A549 (cell line): ENCODE measurements around the gene GRIK4. TPM values are rescaled to one million over a fixed set of nuclear protein-coding genes. Genes with fewer than 3 reads are reported as not detected.

Source experiments
- ATAC-seq, 2 experiments: fragments of 200-7000 bp in 1 of 2; fragments of >200 bp in 1 of 2; cut with Nextera tagmentation in 1 of 2; cut with Tn5 transposase in 1 of 2; 3 replicates each; pipeline versions ENCODE4 v1.8.0 to v1.9.1; 2018 to 2020; ENCODE audit warnings: mild to moderate bottlenecking in 1 of 2, moderate library complexity in 1 of 2
- CTCF ChIA-PET: fragments of 300-600 bp; sonication (Branson Sonifier 250); formaldehyde crosslinking; extraction: SDS; loops from one replicate; lab custom pipeline; 2021; ENCODE audit warnings: antibody characterized with exemption, inconsistent platforms; lab: Yijun Ruan, JAX
- POLR2A ChIA-PET: fragments of 350-600 bp; formaldehyde crosslinking; extraction: SDS; loops from one replicate; lab custom pipeline; 2021; ENCODE audit warnings: antibody characterized with exemption, inconsistent platforms; lab: Yijun Ruan, JAX
- DNase-seq, 2 experiments: peaks; one replicate each; pipeline versions ENCODE4 v3.0.0 to v3.0.0-alpha.2; 2011 to 2016; ENCODE audit warnings: low read depth in 1 of 2, low spot score in 1 of 2
- FAIRE-seq: peaks from 2 replicates; lab custom pipeline; 2011; peaks lifted over from hg19 to GRCh38; lab: Jason Lieb, UNC
- H3K27ac ChIP-seq, 2 experiments: fragments of >200 bp; sonication (Bioruptor Twin); formaldehyde crosslinking; 3 replicates each; pipeline ENCODE4 v1.5.1; 2016 to 2017
- H3K4me1 ChIP-seq: fragments of >200 bp; sonication (Bioruptor Twin); formaldehyde crosslinking; 3 replicates; pipeline ENCODE4 v1.6.1; 2016
- H3K4me2 ChIP-seq: fragments of >200 bp; sonication (Bioruptor Twin); formaldehyde crosslinking; 3 replicates; pipeline ENCODE4 v1.6.1; 2016
- H3K4me3 ChIP-seq: fragments of >200 bp; sonication (Bioruptor Twin); formaldehyde crosslinking; 3 replicates; pipeline ENCODE4 v1.5.1; 2016
- H3K9me3 ChIP-seq: fragments of >200 bp; sonication (Bioruptor Twin); formaldehyde crosslinking; 3 replicates; pipeline ENCODE4 v1.6.1; 2016
- CHD2 ChIP-seq: fragments of 150-350 bp; IDR thresholded peaks from 2 replicates; pipeline ENCODE4 v1.6.1; 2014; ENCODE audit warnings: low read length; ENCODE audit not compliant: partially characterized antibody
- CHD4 ChIP-seq: fragments of 200-600 bp; sonication (generic); IDR thresholded peaks from 2 replicates; pipeline ENCODE4 v1.6.1; 2016; ENCODE audit warnings: antibody characterized with exemption, mild to moderate bottlenecking, borderline replicate concordance
- EHF ChIP-seq: fragments of 250-450 bp; sonication (Bioruptor Pico); IDR thresholded peaks from 2 replicates; pipeline ENCODE4 v1.5.0; 2020; ENCODE audit warnings: mild to moderate bottlenecking
- EHMT2 ChIP-seq: fragments of 200-600 bp; sonication (generic); IDR thresholded peaks from 2 replicates; pipeline ENCODE4 v1.6.1; 2016; ENCODE audit warnings: antibody characterized with exemption, low read depth, mild to moderate bottlenecking, moderate library complexity
- EP300 ChIP-seq, 2 experiments: fragments of >200 bp; sonication (Bioruptor Twin); formaldehyde crosslinking; IDR thresholded peaks; 2 replicates in 1 of 2; 3 replicates in 1 of 2; pipeline ENCODE4 v1.6.1; 2016 to 2017
- FOSL2 ChIP-seq, 2 experiments: fragments of 450-650 bp in 1 of 2; fragments of >200 bp in 1 of 2; sonication (Bioruptor Twin) in 1 of 2; formaldehyde crosslinking; IDR thresholded peaks; 2 replicates each; pipeline versions ENCODE4 v1.5.0 to v1.6.1; 2016 to 2020; ENCODE audit warnings: mild to moderate bottlenecking in 1 of 2, moderate library complexity in 1 of 2
- GATA3 ChIP-seq: IDR thresholded peaks from 2 replicates; pipeline ENCODE4 v1.6.1; 2012; ENCODE audit warnings: borderline replicate concordance
- HDAC2 ChIP-seq: fragments of 200-600 bp; sonication (generic); IDR thresholded peaks from 2 replicates; pipeline ENCODE4 v1.6.1; 2016
- HEYL ChIP-seq: fragments of 250-450 bp; sonication (Bioruptor Pico); IDR thresholded peaks from 2 replicates; pipeline ENCODE4 v1.8.0; 2021; ENCODE audit warnings: mild to moderate bottlenecking, moderate library complexity
- HOXA7 ChIP-seq: fragments of 250-450 bp; sonication (Bioruptor Pico); IDR thresholded peaks from 2 replicates; pipeline ENCODE4 v1.5.0; 2020; ENCODE audit warnings: mild to moderate bottlenecking, moderate library complexity
- KDM1A ChIP-seq: fragments of 200-600 bp; sonication (generic); IDR thresholded peaks from 2 replicates; pipeline ENCODE4 v1.6.1; 2016; ENCODE audit warnings: low read depth, mild to moderate bottlenecking
- KDM5A ChIP-seq: fragments of 200-600 bp; sonication (generic); IDR thresholded peaks from 2 replicates; pipeline ENCODE4 v1.6.1; 2016; ENCODE audit warnings: antibody characterized with exemption, mild to moderate bottlenecking
- MAZ ChIP-seq: fragments of 150-350 bp; IDR thresholded peaks from 2 replicates; pipeline ENCODE4 v1.6.1; 2014; ENCODE audit warnings: antibody characterized with exemption, low read depth, low read length, borderline replicate concordance
- NR3C1 ChIP-seq: fragments of >200 bp; sonication (Bioruptor Twin); formaldehyde crosslinking; IDR thresholded peaks from 3 replicates; pipeline ENCODE4 v1.6.1; 2017
- PHF8 ChIP-seq: fragments of 200-600 bp; sonication (generic); IDR thresholded peaks from 2 replicates; pipeline ENCODE4 v1.6.1; 2016; ENCODE audit warnings: low read depth, mild to moderate bottlenecking, antibody characterized with exemption, moderate library complexity, borderline replicate concordance
- POLR2A ChIP-seq: IDR thresholded peaks from 2 replicates; pipeline ENCODE4 v1.6.1; 2012; ENCODE audit warnings: mild to moderate bottlenecking, low read length
- RCOR1 ChIP-seq: fragments of 150-350 bp; IDR thresholded peaks from 2 replicates; pipeline ENCODE4 v1.6.1; 2014; ENCODE audit warnings: antibody characterized with exemption, low read length, low read depth
- RNF2 ChIP-seq: fragments of 200-600 bp; sonication (generic); IDR thresholded peaks from 2 replicates; pipeline ENCODE4 v1.6.1; 2016; ENCODE audit warnings: low read depth, mild to moderate bottlenecking, antibody characterized with exemption, moderate library complexity, borderline replicate concordance
- SREBF2 ChIP-seq: fragments of 450-650 bp; IDR thresholded peaks from 2 replicates; pipeline ENCODE4 v1.6.1; 2014; ENCODE audit warnings: mild to moderate bottlenecking, moderate library complexity
- ZC3H11A ChIP-seq: fragments of 450-650 bp; IDR thresholded peaks from 2 replicates; pipeline ENCODE4 v1.6.1; 2014; ENCODE audit warnings: antibody characterized with exemption, mild to moderate bottlenecking
- WGBS: methylation state at CpG from one replicate; pipeline ENCODE4 v1.1.6; 2017; ENCODE audit errors: missing lambda C conversion rate; 5-methylcytosine and 5-hydroxymethylcytosine counted together
- polyA plus RNA-seq, 4 experiments: library from polyadenylated mRNA; depleted of rRNA in 3 of 4; stranded (reverse); fragments of >200 nt; fragmentation: RNase III in 1 of 4; extraction: RNeasy Plus Mini Kit Qiagen cat#74134 plus additional on column Dnase treatment in 1 of 4; gene quantifications; 2 replicates in 3 of 4; 3 replicates in 1 of 4; pipeline ENCODE4 v1.2.3, GENCODE V29; 2011 to 2017
- TF ChIP-seq, protein P1 (sequence below): IDR thresholded peaks from 2 replicates; pipeline ENCODE4 v1.6.1; 2012
- TF ChIP-seq, protein P2 (sequence below): fragments of 200-600 bp; sonication (generic); IDR thresholded peaks from 2 replicates; pipeline ENCODE4 v1.6.1; 2016; ENCODE audit warnings: antibody characterized with exemption, mild to moderate bottlenecking, moderate library complexity

GRIK4 gene
- polyA plus RNA-seq, 2 of the 4 experiments (the other 2 are of a cell fraction) = 0.01 TPM; not detected in 1

GRCh38 chr11:120837696-120838095, 326.1 kb downstream of the GRIK4 start:
- H3K4me3 ChIP-seq = no peak overlapping the region
- no peaks in the 10 kb centered on the region for H3K4me1 ChIP-seq
- H3K9me3 ChIP-seq = no peaks in the 10 kb centered on the region
- CTCF ChIA-PET = interaction anchor here (1.6 kb wide), 1 partner anchor 23 kb away, joined by 3 read pairs; no protein-coding TSS in a partner anchor
- POLR2A ChIA-PET = no interaction called here
- WGBS = 84% methylated on average over 4 of the region's 4 CpGs
- DNase-seq (no peak), ATAC-seq (no peak), FAIRE-seq (no peak)
- no peak for TF ChIP-seq RNF2
- TF ChIP-seq RCOR1 = no peak
- TF ChIP-seq MAZ = no peak
- no peak for TF ChIP-seq CHD4
- TF ChIP-seq NR3C1 = no peak
- no peak for TF ChIP-seq EHF
- TF ChIP-seq HDAC2 = no peak
- no peak for TF ChIP-seq EHMT2
- no peak for TF ChIP-seq FOSL2 (IDR thresholded peaks at IDR 0.05)
- no peak for TF ChIP-seq FOSL2 (CRISPR knock-in tag; IDR thresholded peaks at IDR 0.05)
- TF ChIP-seq CHD2 = no peak
- H3K27ac ChIP-seq = no peak overlapping the region
- H3K4me2 ChIP-seq = no peak overlapping the region

DNA sequence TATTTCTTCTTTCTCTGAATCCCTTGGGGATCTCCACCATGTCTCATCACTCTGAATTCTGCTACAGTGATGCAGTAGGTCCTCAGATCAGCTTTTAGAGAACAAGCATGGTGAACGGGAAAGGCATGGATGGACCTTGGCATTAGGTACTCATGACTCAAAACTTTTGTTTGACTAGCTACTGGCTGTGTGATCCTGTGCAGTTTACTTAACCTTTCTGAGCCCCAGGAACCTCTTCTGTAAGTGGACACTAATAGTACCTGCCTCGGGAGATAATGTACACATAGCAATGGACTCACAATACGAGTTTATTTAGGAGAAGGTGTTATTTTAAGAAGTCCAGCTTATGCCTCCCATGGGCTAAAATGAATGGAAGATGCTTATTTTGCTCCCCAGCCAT, 327.7 kb downstream of the GRIK4 start:
- no peak for TF ChIP-seq KDM5A
- TF ChIP-seq ZC3H11A = no peak
- TF ChIP-seq, protein P1, sequence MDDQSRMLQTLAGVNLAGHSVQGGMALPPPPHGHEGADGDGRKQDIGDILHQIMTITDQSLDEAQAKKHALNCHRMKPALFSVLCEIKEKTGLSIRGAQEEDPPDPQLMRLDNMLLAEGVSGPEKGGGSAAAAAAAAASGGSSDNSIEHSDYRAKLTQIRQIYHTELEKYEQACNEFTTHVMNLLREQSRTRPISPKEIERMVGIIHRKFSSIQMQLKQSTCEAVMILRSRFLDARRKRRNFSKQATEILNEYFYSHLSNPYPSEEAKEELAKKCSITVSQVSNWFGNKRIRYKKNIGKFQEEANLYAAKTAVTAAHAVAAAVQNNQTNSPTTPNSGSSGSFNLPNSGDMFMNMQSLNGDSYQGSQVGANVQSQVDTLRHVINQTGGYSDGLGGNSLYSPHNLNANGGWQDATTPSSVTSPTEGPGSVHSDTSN = no peak
- no peak for TF ChIP-seq SREBF2
- TF ChIP-seq EHMT2 = no peak
- no peak for TF ChIP-seq GATA3
- no peak for TF ChIP-seq HEYL (CRISPR knock-in tag)
- TF ChIP-seq PHF8 = no peak
- TF ChIP-seq POLR2A = no peak
- no peak for TF ChIP-seq FOSL2 (IDR thresholded peaks at IDR 0.05)
- TF ChIP-seq FOSL2 (CRISPR knock-in tag; IDR thresholded peaks at IDR 0.05) = no peak
- no peak for TF ChIP-seq EP300 (IDR thresholded peaks at IDR 0.05)
- no peak for TF ChIP-seq HOXA7 (CRISPR knock-in tag)
- TF ChIP-seq KDM1A = no peak
- TF ChIP-seq, protein P2, sequence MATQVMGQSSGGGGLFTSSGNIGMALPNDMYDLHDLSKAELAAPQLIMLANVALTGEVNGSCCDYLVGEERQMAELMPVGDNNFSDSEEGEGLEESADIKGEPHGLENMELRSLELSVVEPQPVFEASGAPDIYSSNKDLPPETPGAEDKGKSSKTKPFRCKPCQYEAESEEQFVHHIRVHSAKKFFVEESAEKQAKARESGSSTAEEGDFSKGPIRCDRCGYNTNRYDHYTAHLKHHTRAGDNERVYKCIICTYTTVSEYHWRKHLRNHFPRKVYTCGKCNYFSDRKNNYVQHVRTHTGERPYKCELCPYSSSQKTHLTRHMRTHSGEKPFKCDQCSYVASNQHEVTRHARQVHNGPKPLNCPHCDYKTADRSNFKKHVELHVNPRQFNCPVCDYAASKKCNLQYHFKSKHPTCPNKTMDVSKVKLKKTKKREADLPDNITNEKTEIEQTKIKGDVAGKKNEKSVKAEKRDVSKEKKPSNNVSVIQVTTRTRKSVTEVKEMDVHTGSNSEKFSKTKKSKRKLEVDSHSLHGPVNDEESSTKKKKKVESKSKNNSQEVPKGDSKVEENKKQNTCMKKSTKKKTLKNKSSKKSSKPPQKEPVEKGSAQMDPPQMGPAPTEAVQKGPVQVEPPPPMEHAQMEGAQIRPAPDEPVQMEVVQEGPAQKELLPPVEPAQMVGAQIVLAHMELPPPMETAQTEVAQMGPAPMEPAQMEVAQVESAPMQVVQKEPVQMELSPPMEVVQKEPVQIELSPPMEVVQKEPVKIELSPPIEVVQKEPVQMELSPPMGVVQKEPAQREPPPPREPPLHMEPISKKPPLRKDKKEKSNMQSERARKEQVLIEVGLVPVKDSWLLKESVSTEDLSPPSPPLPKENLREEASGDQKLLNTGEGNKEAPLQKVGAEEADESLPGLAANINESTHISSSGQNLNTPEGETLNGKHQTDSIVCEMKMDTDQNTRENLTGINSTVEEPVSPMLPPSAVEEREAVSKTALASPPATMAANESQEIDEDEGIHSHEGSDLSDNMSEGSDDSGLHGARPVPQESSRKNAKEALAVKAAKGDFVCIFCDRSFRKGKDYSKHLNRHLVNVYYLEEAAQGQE = no peak
- Histone ChIP-seq H3K9me3 (no peaks in the 10 kb centered on the region), H3K4me1 (no peaks in the 10 kb centered on the region), H3K4me3 (no peak overlapping the region), H3K4me2 (no peak overlapping the region), H3K27ac (no peak overlapping the region)
- ChIA-PET POLR2A (no interaction called here), CTCF (interaction anchor here (1.2 to 1.6 kb wide), 2 partner anchors 21 to 37 kb away, joined by 3 to 4 read pairs; no protein-coding TSS in a partner anchor)
- no peak for DNase-seq
- no peak for FAIRE-seq
- 13% methylated on average over 3 of the region's 3 CpGs for WGBS
- ATAC-seq = no peak
